ENCODE results near the gene SEC24B. TPM values are rescaled to one million over a fixed set of nuclear protein-coding genes. Genes with fewer than 3 reads are reported as not detected.
"Not testable (repeated sequence)": the region's sequence is repeated elsewhere in the genome, so short reads cannot be mapped to it uniquely, and the experiment has no call there.

Gene SEC24B
- total and polyA plus RNA-seq, 10 of the 15 experiments (the other 5 are each of a cell fraction or from before 2014, with no cell fraction given), result 6.4 to 43.2 (median 16.0) TPM

DNA sequence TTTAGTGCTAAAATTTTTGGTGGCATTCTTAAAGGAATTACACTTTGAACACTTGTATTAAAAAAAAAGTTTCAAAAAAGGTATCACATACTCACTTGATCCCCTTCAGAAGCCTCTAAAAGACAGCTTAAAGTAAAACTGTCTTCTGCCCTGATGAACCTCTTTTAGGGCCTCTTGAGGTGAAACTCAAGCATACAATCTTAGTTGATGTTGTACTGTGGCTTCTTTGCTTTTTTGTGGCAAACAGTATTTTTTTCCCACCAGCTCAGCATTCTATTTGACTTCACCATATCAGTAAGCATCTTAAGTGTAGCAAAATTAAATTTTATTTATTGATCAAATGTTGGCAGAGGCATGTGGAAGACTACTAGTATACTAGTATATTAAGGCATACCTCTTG is 13.7 kb downstream of the SEC24B start (continued):
- TF ChIP-seq, protein P1, sequence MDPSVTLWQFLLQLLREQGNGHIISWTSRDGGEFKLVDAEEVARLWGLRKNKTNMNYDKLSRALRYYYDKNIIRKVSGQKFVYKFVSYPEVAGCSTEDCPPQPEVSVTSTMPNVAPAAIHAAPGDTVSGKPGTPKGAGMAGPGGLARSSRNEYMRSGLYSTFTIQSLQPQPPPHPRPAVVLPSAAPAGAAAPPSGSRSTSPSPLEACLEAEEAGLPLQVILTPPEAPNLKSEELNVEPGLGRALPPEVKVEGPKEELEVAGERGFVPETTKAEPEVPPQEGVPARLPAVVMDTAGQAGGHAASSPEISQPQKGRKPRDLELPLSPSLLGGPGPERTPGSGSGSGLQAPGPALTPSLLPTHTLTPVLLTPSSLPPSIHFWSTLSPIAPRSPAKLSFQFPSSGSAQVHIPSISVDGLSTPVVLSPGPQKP (IDR thresholded peaks at IDR 0.05; ENCODE audit: low read depth, low read length), result no peak

DNA sequence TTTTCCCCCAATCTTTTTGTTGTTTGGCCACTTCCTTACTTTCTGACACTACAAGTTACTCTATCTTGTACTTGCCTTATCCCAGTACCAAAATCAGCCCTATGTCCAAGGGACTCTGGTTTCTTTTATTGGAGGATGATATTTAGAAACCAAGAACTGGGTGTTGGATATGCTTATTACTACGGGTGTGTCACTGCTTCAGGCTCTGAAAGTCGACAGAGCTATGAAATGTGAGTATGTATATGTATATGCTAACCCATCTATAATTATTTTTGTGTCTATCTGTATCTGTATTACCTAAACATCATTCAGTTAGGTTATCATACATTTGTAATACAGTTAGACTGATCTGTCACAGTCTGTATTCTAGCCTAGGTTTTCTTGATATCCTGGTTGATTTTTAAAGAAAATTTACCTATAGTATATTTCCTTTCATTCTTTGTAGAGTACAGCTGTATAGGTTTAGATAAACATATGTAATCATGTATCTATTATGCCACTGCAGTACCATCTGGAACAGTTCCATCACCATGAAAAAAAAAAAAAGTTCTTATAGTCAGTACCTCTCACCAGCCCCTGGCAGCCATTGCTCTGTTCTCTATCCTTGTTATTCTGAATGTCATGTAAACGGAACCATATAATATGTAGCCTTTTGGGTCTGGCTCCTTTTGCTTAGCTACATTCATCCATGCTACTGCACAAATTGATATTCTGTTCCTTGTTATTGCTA is 18.1 kb downstream of the SEC24B start:
- no TSS peak for BruUV-seq (replicated peaks)
- Histone ChIP-seq H2AFZ (ENCODE audit: control insufficient read depth, low read depth, low read length) (no peak overlapping the region), H3K4me1 (ENCODE audit: control insufficient read depth, insufficient read depth, low read length) (no peaks in the 10 kb centered on the region), H4K20me1 (ENCODE audit: control insufficient read depth, insufficient read depth) (no peaks in the 10 kb centered on the region), H3K27me3 (replicated peaks in 1 of 2; ENCODE audit: control insufficient read depth in 2 of 2, insufficient read depth in 2 of 2, low read length in 1 of 2) (no peaks in the 10 kb centered on the region), H3K79me2 (ENCODE audit: control insufficient read depth, insufficient read depth, low read length) (peaks cover 67% of the 10 kb centered on the region), H3K4me2 (ENCODE audit: control insufficient read depth, insufficient read depth) (no peak overlapping the region), H3K9ac (ENCODE audit: control insufficient read depth, insufficient read depth, low read length) (no peak overlapping the region), H3K4me3 (no peak overlapping the region), H3K36me3 (ENCODE audit: control insufficient read depth in 2 of 2, insufficient read depth in 2 of 2, low read length in 1 of 2) (peaks cover 0 to 3% of the 10 kb centered on the region in 2 experiments; a peak in 2 of 4 replicates), H3K9me3 (replicated peaks; ENCODE audit: control insufficient read depth, insufficient read depth, low read length) (peaks cover 2% of the 10 kb centered on the region; the same call in 2 of the 3 replicates), H3K27ac (ENCODE audit: control insufficient read depth, insufficient read depth) (no peak overlapping the region)
- SMC1A ChIA-PET (ENCODE audit: uncharacterized antibody, unreplicated experiment), result interaction anchor here (0.5 to 1.3 kb wide), 5 partner anchors 12 to 26 kb away, joined by 3 to 4 read pairs (median 3); no protein-coding TSS in a partner anchor
- DNase-seq (ENCODE audit: low read depth, low spot score) (no peak), FAIRE-seq (no peak), ATAC-seq (no peak)
- WGBS (ENCODE audit: insufficient coverage, insufficient replicate concordance, low lambda C conversion rate, missing lambda C conversion rate), result 98% methylated on average over 3 of the region's 3 CpGs
- POLR2A ChIA-PET, result no interaction called here
- no peak for TF ChIP-seq WRNIP1 (IDR thresholded peaks at IDR 0.05; ENCODE audit: borderline replicate concordance, low read depth, low read length)
- intact Hi-C loops (cut with micrococcal nuclease; ENCODE audit: unreplicated experiment), result no loop called here
- in situ Hi-C loops (cut with MboI), result no loop called here
- RAD21 ChIA-PET (ENCODE audit: unreplicated experiment), result no interaction called here
- CTCF ChIA-PET, result interaction anchor here (0.8 to 1.6 kb wide), 3 partner anchors 19 to 26 kb away, joined by 3 to 6 read pairs (median 3); no protein-coding TSS in a partner anchor

DNA sequence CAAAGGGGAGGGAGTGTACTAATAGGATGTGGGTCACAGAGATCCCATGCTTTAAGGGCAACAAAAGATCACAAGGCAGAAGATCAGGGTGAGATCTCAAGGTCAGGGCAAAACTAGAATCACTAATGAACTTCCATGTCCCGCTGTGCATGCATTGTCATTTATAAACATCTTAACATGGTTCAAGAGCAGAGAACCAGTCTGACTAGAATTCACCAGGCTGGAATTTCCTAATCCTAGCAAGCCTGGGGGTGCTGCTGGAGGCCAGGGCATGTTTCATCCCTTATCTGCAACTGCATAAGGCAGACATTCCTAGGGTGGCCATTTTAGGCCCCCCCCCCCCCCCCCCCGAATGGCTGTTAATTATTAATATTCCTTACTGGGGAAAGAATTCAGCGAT is 19.5 kb downstream of the SEC24B start:
- H3K79me2 ChIP-seq (ENCODE audit: control insufficient read depth, insufficient read depth, low read length), result peaks cover 66% of the 10 kb centered on the region
- intact Hi-C loops (cut with micrococcal nuclease; ENCODE audit: unreplicated experiment); ATAC-seq; H4K20me1 ChIP-seq (ENCODE audit: control insufficient read depth, insufficient read depth); H3K9ac ChIP-seq (ENCODE audit: control insufficient read depth, insufficient read depth, low read length); H3K9me3 ChIP-seq (replicated peaks; ENCODE audit: control insufficient read depth, insufficient read depth, low read length); H2AFZ ChIP-seq (ENCODE audit: control insufficient read depth, low read depth, low read length); H3K4me3 ChIP-seq; FAIRE-seq; H3K27me3 ChIP-seq (replicated peaks in 1 of 2; ENCODE audit: control insufficient read depth in 2 of 2, insufficient read depth in 2 of 2, low read length in 1 of 2); POLR2A ChIA-PET; H3K27ac ChIP-seq (ENCODE audit: control insufficient read depth, insufficient read depth); H3K36me3 ChIP-seq (ENCODE audit: control insufficient read depth in 2 of 2, insufficient read depth in 2 of 2, low read length in 1 of 2); BruUV-seq (replicated peaks); in situ Hi-C loops (cut with MboI); H3K4me1 ChIP-seq (ENCODE audit: control insufficient read depth, insufficient read depth, low read length); RAD21 ChIA-PET (ENCODE audit: unreplicated experiment); H3K4me2 ChIP-seq (ENCODE audit: control insufficient read depth, insufficient read depth); DNase-seq (ENCODE audit: low read depth, low spot score): not testable (repeated sequence)
- CTCF ChIA-PET, result interaction anchor here (1.6 kb wide), 1 partner anchor 21 kb away, joined by 6 read pairs; no protein-coding TSS in a partner anchor
- 93% methylated on average over 2 of the region's 3 CpGs for WGBS (ENCODE audit: insufficient coverage, insufficient replicate concordance, low lambda C conversion rate, missing lambda C conversion rate)
- SMC1A ChIA-PET (ENCODE audit: uncharacterized antibody, unreplicated experiment), result interaction anchor here (1.3 kb wide), 1 partner anchor 16 kb away, joined by 3 read pairs; no protein-coding TSS in a partner anchor
